Measurements from ENCODE around the gene APCDD1L. TPM values are rescaled to one million over a fixed set of nuclear protein-coding genes. Genes with fewer than 3 reads are reported as not detected.

Gene APCDD1L
- total and polyA plus RNA-seq, 7 donors: 0.03 to 1.2 (median 0.14) TPM

DNA sequence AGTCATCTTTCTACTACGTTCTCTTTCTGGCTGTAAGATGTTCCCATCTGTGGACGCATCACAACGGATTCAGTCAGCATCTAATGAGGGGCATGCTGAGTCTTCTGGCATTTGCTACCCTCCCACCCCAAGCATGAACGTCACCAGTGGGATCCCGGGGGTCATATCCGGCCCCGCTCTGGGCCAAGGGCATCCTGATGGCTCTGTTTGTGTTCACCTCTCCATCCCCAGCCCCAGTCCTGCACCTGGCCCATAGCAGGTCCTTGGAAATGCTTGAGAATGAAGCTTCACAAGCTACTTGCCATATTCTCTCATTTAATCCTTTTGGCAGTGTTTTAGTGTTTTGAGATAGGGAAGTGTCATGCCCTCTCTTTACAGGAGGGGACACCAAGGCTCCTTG, 14.9 kb downstream of the APCDD1L start:
- Histone ChIP-seq H3K9me3 (peaks cover 14% of the 10 kb centered on the region), H3K27ac (no peak overlapping the region), H3K27me3 (ENCODE audit: insufficient read depth in 3 of 3, low read length in 2 of 3) (no peaks in the 10 kb centered on the region), H3K36me3 (ENCODE audit: insufficient read depth in 1 of 2, low read depth in 1 of 2) (no peaks in the 10 kb centered on the region), H3K4me3 (no peak overlapping the region), H3K4me1 (no peaks in the 10 kb centered on the region)
- TF ChIP-seq, protein P1, sequence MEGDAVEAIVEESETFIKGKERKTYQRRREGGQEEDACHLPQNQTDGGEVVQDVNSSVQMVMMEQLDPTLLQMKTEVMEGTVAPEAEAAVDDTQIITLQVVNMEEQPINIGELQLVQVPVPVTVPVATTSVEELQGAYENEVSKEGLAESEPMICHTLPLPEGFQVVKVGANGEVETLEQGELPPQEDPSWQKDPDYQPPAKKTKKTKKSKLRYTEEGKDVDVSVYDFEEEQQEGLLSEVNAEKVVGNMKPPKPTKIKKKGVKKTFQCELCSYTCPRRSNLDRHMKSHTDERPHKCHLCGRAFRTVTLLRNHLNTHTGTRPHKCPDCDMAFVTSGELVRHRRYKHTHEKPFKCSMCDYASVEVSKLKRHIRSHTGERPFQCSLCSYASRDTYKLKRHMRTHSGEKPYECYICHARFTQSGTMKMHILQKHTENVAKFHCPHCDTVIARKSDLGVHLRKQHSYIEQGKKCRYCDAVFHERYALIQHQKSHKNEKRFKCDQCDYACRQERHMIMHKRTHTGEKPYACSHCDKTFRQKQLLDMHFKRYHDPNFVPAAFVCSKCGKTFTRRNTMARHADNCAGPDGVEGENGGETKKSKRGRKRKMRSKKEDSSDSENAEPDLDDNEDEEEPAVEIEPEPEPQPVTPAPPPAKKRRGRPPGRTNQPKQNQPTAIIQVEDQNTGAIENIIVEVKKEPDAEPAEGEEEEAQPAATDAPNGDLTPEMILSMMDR (IDR thresholded peaks at IDR 0.05): no peak
- ATAC-seq (no peak), DNase-seq (no peak)
- 80 to 88% (median 87%) methylated on average over 7 of the region's 7 CpGs for WGBS, 3 donors
- intact Hi-C loops (cut with DNase I): no loop called here

DNA sequence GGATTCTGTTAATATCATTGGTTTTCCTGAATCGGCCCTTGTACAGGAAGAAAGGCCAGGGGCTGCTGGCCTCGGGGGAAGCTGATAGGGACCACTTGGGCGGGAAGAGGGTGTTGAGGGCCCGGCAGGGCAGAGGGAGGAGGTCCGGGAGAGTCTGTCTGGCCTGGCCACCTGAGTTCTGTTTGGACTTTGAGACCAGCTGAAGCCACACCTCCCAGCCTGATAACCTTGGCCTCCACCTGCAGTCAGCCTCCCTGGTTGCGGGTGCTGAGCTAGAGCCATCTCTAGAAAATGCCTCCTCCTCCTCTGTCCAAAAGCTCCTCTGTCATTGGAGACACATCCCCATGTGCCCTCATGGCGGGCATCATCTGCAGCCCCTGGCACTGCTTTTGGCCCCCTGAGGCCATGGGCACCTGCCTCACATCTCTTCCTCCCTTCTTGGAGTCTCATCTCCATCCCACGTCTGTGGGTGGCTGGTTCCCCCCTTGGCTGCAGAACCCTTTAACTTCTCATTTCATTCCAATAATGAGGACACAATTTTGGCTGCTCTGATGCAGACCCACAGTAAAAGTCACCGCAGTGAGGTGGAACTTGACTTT, 16.6 kb downstream of the APCDD1L start:
- no peak for DNase-seq
- Histone ChIP-seq H3K36me3 (ENCODE audit: insufficient read depth in 1 of 2, low read depth in 1 of 2) (no peaks in the 10 kb centered on the region), H3K27me3 (ENCODE audit: insufficient read depth in 3 of 3, low read length in 2 of 3) (no peaks in the 10 kb centered on the region), H3K4me3 (no peak overlapping the region), H3K9me3 (peaks cover 6% of the 10 kb centered on the region), H3K27ac (no peak overlapping the region), H3K4me1 (no peaks in the 10 kb centered on the region)
- TF ChIP-seq, protein P1 (IDR thresholded peaks at IDR 0.05): no peak
- ATAC-seq: no peak
- intact Hi-C loops (cut with DNase I): no loop called here
- 73 to 83% (median 74%) methylated on average over 8 to 9 of the region's 9 CpGs for WGBS, 3 donors

DNA sequence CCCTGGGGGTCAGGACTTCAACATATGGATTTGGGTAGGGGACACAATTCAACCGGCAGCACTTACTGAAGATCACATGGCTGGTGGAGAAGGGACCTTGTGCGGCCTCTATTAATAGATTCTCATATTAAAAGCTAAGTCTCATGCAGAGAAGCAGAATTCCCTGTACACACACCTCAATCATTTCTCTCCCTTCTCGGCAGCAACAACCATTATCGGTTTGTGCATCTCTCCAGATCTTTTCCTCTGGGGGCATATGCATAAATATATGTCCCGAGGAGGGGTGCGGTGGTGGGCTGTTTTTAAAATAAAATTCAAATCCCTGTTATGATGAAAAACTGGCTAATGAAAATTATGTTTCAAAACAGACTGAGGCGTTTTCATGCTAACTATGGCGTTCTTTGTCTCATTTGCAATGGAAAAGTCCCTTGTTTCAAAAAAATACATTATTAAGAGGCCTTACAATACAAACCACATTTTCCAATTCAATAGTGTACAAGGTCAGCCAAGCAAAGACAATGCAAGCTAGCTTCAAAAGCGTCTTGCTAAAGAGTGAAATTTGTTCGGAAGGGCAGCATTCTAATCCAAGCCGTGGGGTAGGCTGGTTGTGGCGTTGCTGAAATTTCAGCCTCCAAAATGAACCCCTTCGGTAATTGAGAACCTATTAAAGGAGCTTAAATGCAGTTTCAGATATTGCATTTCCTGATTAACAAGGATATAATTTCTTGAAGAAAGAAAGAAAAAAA, 17.3 kb downstream of the APCDD1L start:
- 89 to 93% (median 93%) methylated on average over 13 of the region's 13 CpGs for WGBS, 3 donors

DNA sequence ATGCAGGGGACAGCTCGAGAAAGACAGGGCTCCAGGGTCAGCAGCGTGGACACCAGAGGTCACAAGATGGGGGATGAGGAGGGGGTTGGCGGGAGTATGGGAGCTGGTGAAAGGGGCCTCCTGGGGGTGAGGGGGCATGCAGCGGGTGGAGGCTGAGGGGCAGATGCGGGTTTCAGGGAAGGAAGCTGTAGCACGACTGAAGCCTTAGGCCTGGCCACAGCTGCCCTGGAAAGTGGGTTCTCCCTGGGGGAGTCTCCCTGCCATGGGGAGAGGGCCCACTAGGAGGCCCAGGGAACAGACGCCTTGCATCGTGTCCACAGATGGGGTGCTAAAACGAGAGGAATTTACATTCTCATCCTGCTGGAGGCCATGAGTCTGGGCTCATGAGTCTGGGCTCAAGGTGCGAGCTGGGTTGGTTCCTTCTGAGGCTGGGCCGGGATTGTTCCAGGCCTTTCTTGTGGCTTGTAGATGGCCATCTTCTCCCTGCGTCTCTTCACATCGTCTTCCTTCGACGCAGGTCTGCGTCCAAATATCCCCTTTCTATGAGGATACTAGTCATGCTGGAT, 18.0 kb downstream of the APCDD1L start:
- no peak overlapping the region for H3K27ac ChIP-seq
- no peaks in the 10 kb centered on the region for H3K4me1 ChIP-seq
- H3K4me3 ChIP-seq: no peak overlapping the region
- TF ChIP-seq, protein P1 (IDR thresholded peaks at IDR 0.05): no peak
- WGBS, 3 donors: 90 to 91% (median 91%) methylated on average over 16 of the region's 16 CpGs
- ATAC-seq (no peak), DNase-seq (no peak)
- intact Hi-C loops (cut with DNase I): no loop called here
- H3K36me3 ChIP-seq (ENCODE audit: insufficient read depth in 1 of 2, low read depth in 1 of 2): no peaks in the 10 kb centered on the region
- no peaks in the 10 kb centered on the region for H3K9me3 ChIP-seq
- H3K27me3 ChIP-seq (ENCODE audit: insufficient read depth in 3 of 3, low read length in 2 of 3): no peaks in the 10 kb centered on the region

More for the DNA sequence above, 17.3 kb downstream of the APCDD1L start:
- DNase-seq (no peak), ATAC-seq (no peak)
- H3K4me1 ChIP-seq: no peaks in the 10 kb centered on the region
- no peaks in the 10 kb centered on the region for H3K36me3 ChIP-seq (ENCODE audit: insufficient read depth in 1 of 2, low read depth in 1 of 2)
- H3K27me3 ChIP-seq (ENCODE audit: insufficient read depth in 3 of 3, low read length in 2 of 3): no peaks in the 10 kb centered on the region
- intact Hi-C loops (cut with DNase I): no loop called here
- H3K9me3 ChIP-seq: no peaks in the 10 kb centered on the region
- no peak overlapping the region for H3K4me3 ChIP-seq
- TF ChIP-seq, protein P1 (IDR thresholded peaks at IDR 0.05): no peak
- no peak overlapping the region for H3K27ac ChIP-seq
